GM21825 (cell line): ENCODE results near the gene ITGAE.

Experiments used
- ATAC-seq: cut with Tn5 transposase; IDR thresholded peaks from one replicate; pipeline ENCODE4 v1.9.1; 2021; ENCODE audit warnings: mild to moderate bottlenecking, moderate library complexity; ENCODE audit not compliant: unreplicated experiment

The ITGAE gene

DNA sequence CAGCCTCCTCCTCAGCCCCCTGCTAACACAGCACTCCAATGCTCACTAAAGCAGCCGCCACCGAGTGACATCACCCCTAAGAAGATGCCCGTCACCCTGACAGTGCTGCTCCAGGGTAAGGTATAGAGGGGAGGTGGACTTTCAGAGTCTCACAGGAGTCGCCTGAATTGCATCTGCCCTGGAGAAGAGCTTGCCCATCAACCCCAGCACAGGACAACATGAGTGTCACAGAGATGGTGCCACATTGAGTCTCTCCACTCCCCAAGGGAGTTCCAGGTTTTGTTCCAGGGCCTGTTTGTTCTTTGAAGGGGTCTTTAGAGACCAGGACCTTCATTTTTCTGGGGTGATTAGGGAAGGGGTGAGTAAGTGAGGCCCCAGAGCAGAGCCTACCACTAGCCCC is 102.8 kb downstream of the ITGAE start:
- no peak for ATAC-seq

DNA sequence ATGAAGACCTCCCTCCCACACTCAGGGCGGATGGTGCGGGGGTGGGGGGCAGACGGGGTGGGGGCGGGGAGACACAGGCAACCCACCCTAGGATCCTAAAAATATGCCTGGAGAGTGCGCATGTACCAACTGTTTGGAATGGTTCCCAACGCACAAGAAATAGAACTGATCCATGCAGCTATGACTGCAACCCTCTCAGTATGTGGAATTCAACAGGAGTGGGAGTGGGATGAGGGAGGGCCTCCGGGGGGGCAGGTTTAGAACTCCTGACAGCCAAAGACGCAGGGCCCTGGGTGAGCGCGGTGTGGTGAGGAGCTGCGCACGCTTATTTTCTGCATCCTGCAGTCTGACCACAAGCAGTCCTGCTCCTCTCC is 103.9 kb downstream of the ITGAE start:
- no peak for ATAC-seq

DNA sequence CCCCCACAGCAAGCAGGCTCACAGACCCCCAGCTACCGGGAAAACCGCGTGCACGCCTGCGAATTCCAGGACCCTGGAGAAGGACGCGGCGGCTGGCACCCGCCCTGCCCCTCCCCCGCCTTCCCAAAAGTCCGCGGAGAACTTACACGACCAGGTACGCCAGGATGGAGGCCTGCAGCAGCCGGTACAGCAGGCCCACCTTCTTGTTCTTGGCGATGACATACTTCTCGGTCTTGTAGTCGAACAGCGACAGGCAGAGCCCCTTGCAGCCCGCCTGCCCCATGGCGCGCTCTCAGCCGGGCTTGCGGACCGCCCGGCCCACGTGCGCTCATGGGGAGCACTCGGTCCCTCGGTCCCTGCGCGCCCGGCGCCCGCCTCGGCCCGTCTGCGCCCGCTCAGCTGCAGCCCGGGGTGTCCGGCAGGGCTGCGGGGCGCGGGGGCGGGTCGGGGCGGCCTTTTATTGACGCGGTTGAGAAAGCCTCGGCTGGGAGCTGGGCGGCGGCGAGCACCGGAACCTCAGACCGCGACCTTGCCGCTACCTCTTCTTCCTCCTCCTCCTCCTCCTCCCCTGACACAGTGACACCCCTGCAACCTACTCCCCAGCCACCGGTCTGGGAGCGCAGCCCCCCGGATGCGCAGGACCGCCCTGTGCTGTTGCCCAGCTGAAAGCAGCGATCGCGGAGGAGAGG is 105.1 kb downstream of the ITGAE start, which contains the start of gene P2RX5:
Gene P2RX5 (minus strand): TSS at position 433 of the 689 bp plus-strand sequence. CDS start 150 bp downstream, at position 283.
- no peak for ATAC-seq

DNA sequence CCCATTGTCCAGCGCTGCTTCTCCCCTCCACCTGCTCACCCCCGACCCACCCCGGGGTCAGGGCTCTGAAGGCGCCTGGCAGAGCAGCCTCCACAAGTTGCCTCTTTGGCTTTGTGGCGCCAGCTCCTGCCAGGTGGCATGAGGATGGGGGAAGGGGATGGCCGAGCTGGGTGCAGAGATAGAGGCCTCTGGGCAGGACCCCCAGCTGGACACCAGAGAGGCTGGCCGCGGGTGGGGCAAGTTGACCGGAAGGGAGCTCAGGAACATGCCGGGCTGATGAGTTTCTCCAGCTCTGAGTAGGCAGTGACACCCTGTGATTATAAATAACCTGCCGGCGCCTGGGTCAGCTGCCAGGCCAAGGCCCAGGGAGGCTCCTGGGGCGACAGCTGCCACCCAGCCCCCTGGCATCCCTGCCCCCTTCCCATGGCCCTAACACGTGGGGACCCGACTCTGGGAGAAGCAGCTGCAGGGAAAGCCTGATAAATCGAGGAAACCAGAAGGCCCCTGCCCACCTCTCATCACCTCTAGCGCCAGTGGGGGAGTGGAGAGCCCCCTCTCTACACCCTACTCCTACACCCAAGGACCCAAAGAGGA is 105.8 kb downstream of the ITGAE start:
- ATAC-seq, result no peak

DNA sequence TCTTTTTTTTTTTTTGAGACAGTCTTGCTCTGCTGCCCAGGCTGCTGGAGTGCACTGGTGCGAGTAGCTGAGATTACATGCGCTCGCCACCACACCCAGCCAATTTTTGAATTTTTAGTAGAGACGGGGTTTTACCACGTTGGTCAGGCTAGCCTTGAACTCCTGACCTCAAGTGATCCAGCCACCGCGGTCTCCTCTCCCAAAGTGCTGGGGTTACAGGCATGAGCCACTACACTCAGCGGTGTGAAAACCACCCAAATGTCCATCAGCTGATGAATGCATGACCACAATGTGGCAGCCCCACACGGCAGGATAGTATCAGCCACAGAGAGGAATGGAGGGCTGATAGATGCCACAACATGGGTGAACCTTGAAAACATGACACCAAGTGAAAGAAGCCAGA is 107.2 kb downstream of the ITGAE start:
- peak; percentile 52 for ATAC-seq

DNA sequence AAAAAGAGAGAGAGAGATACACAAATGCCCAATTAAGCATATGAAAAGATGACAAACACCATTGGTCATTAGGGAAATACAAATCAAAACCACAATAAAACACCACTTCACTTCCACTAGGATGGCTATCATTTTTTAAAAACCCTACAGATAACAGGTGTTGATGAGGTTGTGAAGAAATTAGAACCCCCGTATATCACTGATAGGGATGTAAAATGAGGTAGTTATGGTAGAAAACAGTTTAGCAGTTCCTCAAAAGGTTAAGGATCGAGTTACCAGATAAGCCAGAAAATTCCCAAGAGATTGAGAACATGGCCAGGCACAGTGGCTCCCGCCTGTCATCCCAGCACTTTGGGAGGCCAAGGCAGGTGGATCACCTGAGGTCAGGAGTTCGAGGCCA is 107.8 kb downstream of the ITGAE start:
- ATAC-seq, result no peak

DNA sequence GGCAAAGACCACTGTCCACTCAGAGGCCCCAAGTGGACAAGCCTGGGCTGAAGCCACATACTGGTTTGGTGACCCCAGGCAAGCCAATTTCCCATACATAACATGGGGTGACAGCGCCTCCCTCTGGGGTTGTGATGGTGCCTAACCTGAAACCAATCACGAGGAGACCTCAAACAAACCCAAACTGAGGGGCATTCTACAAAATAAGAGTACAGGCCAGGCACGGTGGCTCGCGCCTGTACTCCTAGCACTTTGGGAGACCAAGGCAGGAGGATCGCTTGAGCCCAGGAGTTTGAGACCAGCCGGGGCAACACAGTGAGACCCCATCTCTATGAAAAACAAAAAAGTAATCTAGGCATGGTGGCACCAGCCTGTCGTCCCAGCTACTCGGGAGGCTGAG is 108.6 kb downstream of the ITGAE start:
- ATAC-seq, result no peak

DNA sequence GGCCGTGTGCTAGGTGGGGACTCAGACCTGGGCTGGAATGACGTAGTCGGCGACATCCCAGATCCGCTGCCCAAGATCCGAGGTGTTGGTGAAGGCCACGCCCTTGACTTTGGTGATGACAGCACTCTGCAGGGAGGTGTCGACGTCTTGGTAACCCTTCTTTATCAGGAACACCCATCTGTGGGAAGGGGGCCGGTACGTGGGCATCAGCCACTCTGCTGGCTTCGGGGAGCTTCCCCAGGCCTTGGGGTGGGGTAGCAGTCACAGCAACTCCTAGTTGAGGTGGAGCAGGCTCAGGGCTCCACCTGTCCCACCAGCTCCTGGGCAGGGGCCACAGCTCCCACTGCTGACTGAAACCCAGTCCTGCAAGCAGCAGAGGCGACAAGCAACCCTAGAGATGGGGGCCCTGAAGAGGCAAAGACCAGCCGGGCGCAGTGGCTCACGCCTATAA is 109.3 kb downstream of the ITGAE start:
- ATAC-seq, result no peak

DNA sequence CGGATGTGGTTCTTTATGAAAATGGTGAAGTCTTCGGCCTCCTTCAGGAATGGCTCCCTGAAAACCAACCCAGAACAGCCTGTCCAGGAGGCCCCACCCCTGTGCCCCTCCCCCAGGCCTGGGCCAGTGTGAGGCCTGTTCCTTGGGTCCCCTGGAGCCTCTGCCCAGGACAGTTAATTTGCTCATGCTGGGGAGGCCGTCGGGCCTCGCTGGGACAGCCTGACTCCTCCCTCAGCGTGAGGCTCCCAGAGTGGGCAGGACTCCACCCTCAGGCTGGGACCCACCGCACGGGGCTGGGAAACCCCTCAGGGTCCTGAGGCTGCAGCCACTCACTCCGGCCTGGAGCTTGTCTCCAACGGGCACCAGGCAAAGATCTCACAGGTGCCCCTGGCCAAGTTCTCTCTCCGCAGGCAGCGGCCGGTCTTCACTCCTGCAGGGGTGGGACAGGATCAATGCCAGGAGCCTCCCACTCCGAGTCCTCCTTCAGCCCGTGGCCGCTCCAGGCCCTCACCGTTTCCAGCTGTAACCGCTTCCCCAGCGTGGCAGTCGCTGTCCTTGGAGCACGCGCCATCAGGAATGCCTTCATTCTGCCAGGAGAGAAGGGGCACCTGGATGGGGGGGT is 110.8 kb downstream of the ITGAE start:
- ATAC-seq, result no peak

DNA sequence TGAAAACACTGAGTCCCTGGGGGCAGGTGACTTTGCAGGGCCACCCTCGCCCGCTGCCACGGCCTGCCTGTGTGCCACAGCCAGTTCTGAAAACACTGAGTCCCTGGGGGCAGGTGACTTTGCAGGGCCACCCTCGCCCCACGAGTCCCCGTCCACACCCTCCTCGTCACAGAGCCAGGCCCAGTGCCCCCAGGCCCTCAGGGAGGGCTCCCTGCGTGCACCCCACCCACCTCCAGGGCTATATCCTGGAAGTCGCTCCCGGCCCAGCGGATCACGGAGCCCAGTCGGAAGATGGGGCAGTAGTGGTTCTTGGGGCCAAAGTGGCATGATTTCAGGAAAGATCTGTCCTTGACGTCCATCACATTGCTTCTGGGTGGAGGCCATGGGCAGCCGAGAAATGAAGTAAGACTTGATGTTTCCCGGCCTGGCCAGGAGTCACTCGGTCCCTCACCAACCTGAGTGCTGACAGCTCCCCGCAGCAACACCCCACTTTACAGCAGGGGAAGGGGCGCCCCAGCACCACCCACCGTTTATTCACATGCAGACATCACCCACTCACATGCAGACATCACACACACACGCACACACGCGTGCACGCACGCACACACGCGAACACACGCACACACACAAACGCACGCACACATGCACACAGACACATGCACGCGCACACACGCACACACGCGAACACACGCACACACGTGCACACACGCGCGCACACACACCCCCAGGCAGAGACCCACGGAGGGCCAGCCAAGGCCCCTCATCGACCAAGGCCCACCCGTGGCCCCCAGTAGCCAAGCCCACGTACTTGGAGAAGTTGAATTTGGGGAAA is 111.5 kb downstream of the ITGAE start:
- no peak for ATAC-seq

DNA sequence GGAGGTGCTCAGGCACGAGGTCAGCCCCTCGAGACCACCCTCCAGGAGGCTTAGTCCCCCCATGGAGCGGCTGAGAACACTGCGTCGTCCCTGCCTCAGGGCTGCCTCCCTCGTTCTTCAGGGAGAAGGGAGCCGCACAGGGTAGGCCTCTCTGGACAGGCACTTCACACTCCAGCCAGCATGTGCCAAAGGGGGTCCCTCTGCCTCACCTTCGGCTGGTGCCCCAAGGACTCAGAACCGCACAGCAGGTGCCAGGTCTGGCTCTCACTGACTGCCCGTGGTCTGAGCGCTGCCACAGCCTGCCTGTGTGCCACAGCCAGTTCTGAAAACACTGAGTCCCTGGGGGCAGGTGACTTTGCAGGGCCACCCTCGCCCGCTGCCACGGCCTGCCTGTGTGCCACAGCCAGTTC is 112.1 kb downstream of the ITGAE start:
- ATAC-seq, result no peak

DNA sequence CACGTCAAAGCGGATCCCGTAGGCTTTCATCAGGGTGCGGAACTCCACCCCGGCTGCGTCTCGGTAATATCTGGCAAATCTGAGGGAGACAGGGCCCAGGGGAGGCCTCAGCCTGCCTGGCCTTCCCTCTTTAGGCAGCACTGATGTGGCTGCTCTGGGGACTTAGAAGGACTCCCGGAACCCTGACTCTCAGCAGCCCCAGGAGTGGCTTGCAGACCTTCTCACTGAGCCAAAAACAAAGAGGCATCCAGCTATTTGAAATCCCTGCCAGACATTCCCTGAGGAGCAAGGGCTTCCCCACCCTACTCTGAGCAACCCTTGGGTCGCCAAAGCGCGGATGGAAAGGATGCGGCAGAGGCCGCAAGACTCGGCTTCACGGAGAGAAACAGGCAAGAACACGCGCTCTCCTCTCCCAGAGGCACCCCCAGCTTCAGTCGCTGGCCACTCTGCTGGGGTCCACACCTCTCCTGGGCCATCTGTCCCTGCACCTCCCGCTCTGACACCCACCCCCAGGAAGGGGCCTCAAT is 112.9 kb downstream of the ITGAE start:
- ATAC-seq, result no peak

DNA sequence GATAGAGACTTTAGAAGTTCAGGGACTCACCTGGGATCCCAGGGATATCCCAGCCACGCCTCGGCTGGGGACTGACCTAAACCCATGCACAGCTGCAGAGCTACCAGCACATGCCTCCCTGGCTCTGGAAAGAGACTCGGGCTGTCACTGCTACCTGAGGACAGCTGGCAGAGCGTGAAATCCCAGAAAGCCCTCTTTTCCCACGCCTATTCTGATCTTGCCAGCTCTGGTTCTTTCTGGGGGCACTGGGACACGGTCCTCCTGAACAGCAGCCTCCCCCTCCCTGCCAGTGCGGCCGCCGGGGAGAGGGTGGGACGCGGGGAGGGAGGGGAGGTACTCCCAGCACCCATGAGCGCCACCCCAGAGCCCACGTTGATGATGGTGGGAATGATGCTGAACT is 115.8 kb downstream of the ITGAE start:
- no peak for ATAC-seq

DNA sequence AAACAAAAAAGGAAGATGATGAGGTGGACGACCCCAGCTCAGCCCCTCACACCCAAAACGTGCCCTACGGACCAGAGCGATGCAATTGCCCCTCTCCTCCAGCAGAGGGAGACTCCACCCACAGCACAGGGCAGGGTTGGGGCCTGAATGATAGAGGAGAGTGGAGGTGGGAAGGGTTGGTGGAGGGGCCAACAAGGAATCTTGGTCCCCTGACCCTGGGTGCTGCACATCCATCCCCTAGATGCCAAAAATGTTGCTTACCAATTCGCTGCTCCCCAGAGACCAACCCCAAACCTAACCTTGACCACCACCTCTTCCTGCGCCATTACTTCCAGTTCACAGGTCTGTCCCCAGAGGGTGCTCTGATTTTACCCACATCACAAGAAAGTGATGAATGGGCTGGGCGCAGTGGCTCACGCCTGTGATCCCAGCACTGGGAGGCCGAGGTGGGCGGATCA is 117.9 kb downstream of the ITGAE start:
- ATAC-seq, result peak; percentile 58

DNA sequence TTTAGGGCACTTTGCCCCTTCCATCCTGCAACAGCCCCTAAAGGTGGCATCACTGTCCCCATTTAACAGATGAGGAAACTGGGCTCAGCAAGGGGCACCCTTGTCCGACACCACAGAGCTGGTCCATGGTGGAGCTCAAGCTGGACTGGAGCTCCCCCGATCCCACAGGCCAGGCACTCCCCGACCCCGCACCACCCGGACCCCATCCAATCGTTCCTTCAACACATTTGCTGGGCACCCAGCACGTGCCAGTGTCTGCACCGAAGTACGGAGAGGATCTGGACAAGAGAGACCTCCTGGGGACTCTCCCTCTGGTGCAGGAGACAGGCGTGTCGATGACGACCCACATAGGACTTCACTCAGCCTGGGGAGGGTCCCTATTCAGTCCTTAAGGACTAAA is 119.0 kb downstream of the ITGAE start:
- ATAC-seq, result no peak

DNA sequence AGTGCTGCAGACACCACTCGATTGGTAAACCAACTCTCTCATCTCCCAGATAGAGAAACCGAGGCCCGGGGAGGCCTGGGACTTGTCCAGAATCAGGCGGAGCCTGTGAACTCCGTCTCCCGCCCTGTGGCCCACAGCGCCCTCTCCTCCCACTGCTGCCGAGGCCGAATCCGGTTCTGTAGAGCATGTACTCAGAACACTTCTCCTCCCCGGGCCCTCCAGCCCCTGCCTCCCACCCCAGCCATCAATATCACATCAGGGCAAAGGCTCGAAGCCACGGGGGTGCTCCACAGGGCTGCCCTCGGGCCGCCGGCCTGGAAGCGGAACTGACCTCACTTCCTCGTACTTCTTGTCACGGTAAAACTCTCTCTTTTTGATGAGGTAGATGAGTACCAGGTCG is 119.4 kb downstream of the ITGAE start:
- ATAC-seq, result no peak

DNA sequence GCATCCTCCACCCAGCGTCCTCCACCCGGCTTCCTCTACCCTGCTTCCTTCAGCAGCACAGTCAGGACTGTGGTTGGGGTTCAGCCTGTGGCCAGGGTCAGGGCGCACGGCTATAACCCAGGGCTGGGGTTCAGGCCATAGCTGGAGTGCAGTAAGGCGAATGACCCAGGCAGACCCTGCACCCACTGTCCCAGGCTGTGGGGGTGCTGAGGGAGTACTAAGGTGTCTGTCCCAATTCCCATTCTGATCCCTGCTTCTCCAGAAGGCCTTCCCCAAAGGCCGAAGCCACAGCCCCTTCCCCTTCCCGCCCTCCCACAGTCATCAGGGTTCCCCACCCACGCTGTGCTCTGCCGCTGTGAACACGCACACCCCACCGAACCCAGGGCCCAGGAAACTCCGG is 119.9 kb downstream of the ITGAE start:
- ATAC-seq, result no peak

DNA sequence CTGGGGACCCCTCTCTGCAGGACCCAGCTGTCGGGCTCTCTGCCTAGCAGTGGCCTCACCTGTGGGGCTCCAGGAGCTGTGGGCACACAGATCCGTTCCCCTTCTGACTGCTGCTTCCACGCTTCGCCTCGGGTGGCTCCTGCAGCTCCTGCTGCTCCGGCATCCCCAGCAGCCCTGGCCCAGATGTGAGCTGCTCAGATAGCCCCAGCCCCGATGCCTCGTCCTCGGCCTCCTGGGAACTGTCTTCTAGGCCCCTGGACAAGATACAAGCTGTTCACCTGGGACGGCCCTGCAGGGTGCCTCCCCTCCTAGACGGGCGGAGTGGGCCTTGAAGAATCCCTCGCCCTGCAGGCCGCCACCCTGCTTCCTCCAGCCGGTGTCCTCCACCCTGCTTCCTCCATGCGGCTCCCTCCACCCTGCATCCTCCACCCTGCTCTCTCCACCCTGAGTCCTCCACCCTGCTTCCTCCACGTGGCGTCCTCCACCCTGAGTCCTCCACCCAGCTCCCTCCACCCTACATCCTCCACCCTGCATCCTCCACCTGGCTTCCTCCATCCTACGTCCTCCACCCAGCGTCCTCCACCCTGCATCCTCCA is 121.4 kb downstream of the ITGAE start:
- no peak for ATAC-seq

DNA sequence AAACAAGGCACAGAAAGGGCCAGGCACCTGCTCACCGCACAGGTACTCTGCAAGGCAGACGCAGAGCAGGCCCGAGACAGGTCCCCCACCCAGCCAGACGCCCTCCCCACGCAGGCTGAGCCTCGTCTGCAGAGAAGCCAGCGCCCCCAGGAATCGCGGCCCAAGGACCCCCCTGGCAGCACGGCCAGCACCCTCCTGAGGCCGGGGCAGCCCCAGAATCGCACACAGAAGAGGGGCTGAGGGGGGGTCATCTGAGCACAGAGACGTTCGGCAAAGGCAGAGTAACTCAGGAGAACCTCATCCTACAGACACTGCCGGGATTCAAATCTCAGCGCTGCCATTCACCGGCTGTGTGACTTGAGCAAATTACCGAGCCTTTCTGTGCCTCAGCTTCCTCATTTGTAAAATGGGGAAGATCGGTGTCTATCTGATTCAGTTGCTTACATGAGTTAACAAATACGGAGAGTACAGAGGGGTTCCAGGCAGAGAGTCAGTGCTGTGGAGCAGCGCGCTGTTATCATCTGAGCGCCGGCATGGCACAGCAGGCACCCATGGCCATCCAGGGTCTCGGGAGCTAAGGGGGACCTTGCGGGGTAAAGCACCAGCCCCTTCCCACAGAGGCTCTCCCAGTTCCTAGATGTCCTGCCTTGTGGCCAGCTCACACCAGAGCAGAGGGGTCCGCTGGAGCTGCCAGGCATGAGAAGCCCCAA is 122.0 kb downstream of the ITGAE start:
- ATAC-seq, result no peak
